ENCODE data around the gene AJM1.

DNA sequence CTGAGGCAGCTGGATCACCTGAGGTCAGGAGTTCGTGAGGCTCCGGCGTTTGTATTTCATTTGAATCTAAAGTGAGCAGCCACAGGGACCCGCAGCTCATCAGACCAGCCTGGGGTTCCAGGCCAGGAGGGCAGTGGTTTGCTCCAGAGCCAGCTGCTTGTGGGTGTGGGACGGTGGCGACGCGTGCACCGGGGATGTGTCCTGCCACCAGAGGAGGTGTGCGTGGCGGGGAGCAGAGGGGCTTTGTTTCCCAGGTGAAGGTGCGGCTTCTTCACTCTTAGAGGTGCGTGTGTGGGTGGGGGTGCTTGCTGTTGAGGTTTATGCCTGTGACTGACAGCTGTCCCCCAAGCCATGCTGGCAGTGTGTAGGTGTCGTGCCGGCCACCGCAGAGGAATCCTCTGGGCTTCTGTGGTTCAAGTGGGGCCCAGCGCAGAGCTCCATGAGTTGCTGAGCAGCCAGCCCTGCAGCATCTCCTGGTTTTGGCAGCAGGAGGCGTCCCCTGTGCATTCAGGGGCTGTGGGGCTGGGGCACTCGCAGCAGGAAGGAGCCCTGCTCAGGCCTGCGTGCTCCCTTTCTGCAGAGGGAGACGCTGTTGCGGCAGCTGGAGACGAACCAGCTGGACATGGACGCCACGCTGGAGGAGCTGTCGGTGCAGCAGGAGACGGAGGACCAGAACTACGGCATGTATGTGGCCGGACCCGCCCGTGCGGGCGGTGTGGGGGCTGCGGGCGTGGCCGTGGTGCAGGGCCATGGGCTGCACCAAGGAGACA, 6.9 kb upstream of the AJM1 start:
- TF ChIP-seq POLR2AphosphoS5 (IDR thresholded peaks at IDR 0.05) (no peak), EP300 (IDR thresholded peaks at IDR 0.05) (no peak)

Data from upper lobe of left lung (tissue), 4 donors.